Omental fat pad (tissue), 4 donors: ENCODE results near the gene ZNF366. TPM values are rescaled to one million over a fixed set of nuclear protein-coding genes. Genes with fewer than 3 reads are reported as not detected.

Source experiments
- ATAC-seq: fragments of 150-250 bp; one replicate; pipeline ENCODE4 v1.9.1; 2016; ENCODE audit warnings: mild to moderate bottlenecking, moderate library complexity; ENCODE audit not compliant: low FRiP score
- DNase-seq: peaks from one replicate; pipeline ENCODE4 v3.0.0-alpha.2; 2019; ENCODE audit warnings: low spot score
- total RNA-seq, 4 donors: library from RNA; depleted of rRNA; stranded (reverse); fragments of >200 nt; gene quantifications; one replicate each; pipeline ENCODE4 v1.1.0, GENCODE V29; 2016
- TF ChIP-seq, protein P1 (sequence below), 3 donors: fragments of 450-650 bp; IDR thresholded peaks; one replicate each; pipeline ENCODE4 v1.5.1; 2016 to 2017; ENCODE audit warnings: antibody characterized with exemption in 3 of 3, mild to moderate bottlenecking in 3 of 3, moderate library complexity in 2 of 3

Gene ZNF366
- total RNA-seq, 4 donors from 2014 or later: 0.74 to 25.2 (median 6.5) TPM

DNA sequence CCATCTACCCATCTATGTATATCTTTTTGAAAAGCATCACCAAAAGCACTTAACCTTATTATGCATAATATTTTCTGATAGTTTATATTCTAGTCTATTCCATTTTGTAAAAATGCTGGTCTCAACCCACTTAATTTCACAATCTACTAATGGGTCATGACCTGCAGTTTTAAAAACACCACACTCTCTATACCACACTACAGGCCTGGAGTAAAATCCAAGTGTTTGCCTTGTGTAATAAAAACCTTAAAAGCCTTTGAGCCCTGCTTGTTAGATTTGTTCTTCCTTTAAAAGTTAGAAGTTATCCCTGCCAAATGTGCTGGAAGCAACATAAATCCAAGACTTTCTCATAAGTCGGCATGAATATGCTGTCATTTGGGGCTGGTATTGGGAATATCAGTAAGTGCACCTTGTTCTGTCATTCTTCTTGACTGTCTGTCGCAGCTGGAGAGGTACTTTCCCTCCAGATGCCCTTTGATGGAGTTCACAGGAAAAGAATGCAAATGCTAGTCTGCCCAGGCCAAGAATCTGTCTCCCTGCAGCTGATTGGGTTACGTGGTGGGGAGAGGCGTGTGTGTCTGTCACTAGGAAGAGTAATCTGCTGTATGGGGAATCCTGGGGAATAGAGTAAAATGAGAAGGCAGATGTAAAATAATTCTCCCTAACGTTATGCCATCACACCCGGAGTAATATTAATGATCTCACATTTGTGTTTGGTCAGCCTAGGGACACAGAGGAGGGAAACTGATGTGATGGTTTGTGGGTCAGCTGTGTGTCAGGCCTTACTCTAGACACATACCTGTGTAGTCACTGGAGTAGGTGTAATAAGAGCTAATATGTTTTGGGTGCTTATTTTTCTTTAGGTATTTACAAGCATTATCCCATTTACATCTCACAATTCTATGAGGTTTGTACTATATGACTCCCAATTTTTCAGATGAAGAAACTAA is 79.4 kb downstream of the ZNF366 start:
- DNase-seq (no peak), ATAC-seq (peak; percentile 88)
- TF ChIP-seq, protein P1, sequence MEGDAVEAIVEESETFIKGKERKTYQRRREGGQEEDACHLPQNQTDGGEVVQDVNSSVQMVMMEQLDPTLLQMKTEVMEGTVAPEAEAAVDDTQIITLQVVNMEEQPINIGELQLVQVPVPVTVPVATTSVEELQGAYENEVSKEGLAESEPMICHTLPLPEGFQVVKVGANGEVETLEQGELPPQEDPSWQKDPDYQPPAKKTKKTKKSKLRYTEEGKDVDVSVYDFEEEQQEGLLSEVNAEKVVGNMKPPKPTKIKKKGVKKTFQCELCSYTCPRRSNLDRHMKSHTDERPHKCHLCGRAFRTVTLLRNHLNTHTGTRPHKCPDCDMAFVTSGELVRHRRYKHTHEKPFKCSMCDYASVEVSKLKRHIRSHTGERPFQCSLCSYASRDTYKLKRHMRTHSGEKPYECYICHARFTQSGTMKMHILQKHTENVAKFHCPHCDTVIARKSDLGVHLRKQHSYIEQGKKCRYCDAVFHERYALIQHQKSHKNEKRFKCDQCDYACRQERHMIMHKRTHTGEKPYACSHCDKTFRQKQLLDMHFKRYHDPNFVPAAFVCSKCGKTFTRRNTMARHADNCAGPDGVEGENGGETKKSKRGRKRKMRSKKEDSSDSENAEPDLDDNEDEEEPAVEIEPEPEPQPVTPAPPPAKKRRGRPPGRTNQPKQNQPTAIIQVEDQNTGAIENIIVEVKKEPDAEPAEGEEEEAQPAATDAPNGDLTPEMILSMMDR (IDR thresholded peaks at IDR 0.05): no peak

DNA sequence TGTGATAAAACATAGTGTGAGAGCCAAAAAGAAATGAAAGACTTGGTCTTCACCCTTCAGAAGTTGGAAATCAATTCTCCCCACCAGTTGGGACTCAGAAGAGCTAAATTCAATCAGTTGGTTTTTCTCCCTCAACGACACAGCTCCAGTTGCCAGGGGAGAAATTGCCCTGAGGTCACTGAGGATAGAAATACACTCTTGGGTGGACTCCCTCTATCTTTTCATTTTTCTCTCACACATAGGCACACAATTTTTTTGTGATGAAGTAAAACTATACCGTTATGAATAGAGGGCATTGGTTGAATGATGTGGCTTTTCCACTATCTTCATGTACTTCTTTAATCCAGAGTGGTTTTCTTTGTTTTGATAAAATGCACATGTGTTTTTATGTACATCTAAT is 80.2 kb downstream of the ZNF366 start:
- TF ChIP-seq, protein P1 (IDR thresholded peaks at IDR 0.05): no peak
- ATAC-seq (no peak), DNase-seq (no peak)

DNA sequence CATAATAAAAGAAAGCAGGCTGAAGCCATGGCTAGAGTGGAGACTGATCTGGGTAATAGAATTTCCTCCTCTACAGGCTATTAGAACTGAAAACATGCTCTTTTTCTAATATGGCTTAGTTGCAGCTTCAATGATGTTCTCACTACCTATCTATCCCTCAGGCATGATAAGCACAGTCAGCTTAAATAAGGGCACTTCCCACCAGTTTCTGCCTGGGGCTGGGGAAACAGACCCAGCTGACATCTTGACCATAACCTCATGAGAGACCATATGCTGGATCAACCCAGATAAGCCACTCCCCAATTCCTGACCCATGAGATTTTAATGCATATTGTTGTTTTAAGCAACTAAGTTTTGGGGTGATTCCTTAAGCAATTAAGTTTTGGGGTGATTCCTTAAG is 81.2 kb downstream of the ZNF366 start:
- ATAC-seq: no peak
- no peak for DNase-seq
- TF ChIP-seq, protein P1 (IDR thresholded peaks at IDR 0.05): no peak

DNA sequence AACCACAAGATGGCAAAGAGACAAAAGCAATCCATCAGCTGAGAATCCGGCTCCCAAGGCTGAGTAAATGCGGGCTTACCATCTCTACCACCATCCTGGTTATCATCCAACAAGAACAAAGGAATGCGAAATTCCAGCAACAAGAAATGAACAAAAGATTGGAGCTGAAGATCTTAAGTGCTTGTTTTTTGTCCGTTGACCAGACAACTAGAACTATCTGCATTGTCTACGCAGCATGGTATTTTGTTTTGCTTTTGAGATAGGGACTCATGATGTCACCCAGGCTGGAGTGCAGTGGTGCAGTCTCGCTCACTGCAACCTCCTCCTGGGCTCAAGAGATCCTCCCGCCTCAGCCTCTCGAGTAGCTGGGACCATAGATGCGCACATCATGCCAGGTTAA is 88.9 kb downstream of the ZNF366 start:
- ATAC-seq: no peak
- DNase-seq: no peak
- TF ChIP-seq, protein P1 (IDR thresholded peaks at IDR 0.05): no peak

DNA sequence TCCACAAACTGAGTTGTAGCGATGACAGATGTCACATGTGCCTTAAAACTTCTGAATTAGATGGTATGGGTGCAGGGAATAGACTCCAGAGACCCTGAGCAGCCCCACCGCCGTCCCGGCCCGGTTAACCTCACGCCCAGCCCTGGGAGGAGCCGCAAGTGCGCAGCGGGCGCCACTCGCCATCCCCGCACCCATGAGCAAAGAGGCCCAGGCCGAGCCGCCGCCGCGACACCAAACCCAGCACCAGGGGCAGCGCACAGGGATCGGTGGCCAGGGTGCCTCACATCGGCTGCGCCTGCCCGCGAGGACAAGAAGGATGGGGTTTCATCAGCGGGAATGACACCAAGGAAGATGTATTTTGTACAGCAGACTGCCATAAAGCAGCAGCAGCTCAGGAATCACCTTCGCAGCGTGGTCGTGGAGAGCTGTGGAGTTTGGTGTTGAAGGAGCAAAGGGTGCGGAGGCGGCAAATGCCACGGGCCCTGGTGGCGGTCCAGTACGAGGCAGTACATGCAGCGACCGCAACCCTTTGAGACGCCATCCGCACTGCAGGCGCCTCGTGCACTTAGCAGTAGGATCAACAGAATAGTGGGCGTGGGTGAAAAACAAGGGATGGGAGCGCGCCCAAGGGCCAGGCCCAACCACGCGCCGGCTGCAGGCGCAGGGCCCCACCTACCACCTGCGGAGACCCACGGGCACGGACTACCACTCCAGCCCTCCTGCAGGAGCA is 89.7 kb downstream of the ZNF366 start:
- TF ChIP-seq, protein P1 (IDR thresholded peaks at IDR 0.05): no peak
- ATAC-seq: no peak
- no peak for DNase-seq

DNA sequence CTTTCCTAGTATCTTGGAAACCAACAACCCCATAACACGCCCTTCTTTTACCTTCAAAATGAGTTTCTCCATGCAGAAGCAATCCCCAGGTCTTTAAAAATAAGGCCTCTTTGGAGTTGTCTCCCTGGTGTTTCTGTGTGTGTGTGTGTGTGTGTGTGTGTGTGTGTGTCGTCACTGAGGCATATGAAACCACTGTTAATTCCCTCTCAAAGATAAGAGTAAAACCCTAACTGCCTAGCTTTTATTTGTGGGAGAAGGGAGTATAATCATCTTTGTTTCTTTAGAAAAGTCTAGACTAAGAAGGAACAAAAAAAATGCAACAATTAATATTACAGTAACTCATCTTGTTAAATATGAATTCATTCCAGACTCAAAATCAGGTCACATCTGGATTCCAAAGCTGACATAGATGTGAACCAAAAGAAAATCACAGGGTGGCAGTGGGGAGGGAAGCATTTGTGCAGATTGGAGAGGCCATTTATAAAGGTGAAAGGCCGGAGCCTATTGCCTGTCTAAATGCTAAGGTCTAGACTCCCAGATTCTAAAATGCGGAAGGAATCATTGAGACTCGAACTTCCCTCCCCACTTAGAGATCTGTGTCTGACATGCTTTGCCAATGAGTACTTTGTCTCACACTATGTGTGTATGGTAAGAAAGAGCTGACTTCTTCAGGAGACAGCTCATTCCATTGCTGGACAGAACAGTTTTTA is 91.4 kb downstream of the ZNF366 start:
- DNase-seq: no peak
- ATAC-seq: no peak
- TF ChIP-seq, protein P1 (IDR thresholded peaks at IDR 0.05): no peak
